IMR-90 (cell line): Measurements from ENCODE around the gene ZSCAN16. TPM values are rescaled to one million over a fixed set of nuclear protein-coding genes. Genes with fewer than 3 reads are reported as not detected.
A peak's percentile ranks its signal among the peaks of the same experiment; 100 is the strongest.

ENCODE experiments used
- ATAC-seq: fragments of 200-7000 bp; cut with Tn5 transposase; 2 replicates; pipeline ENCODE4 v1.9.1; 2020; ENCODE audit warnings: low read depth, mild to moderate bottlenecking, moderate library complexity
- BruUV-seq: library from RNA; stranded (reverse); fragments of 400-500 nt; replicated peaks from 2 replicates; lab custom pipeline; 2021; lab: Mats Ljungman, UMichigan
- CTCF ChIA-PET: fragments of 300-600 bp; formaldehyde crosslinking; extraction: SDS; loops from one replicate; lab custom pipeline; 2021; ENCODE audit warnings: antibody characterized with exemption; lab: Yijun Ruan, JAX
- POLR2A ChIA-PET: fragments of 300-600 bp; sonication (Branson Sonifier 250); formaldehyde crosslinking; loops from one replicate; lab custom pipeline; 2022; ENCODE audit warnings: antibody characterized with exemption; ENCODE audit not compliant: unreplicated experiment; lab: Charles Lee
- DNase-seq: peaks from one replicate; pipeline ENCODE4 v3.0.0; 2013
- H2AFZ ChIP-seq: replicated peaks from 2 replicates; pipeline ENCODE3; 2013; ENCODE audit warnings: low read length, mild to moderate bottlenecking; ENCODE audit not compliant: poor library complexity
- H2AK5ac ChIP-seq: 2 replicates; pipeline ENCODE4 v1.6.1; 2013; ENCODE audit warnings: low read depth, low read length, inconsistent platforms
- H2AK9ac ChIP-seq: replicated peaks from 2 replicates; pipeline ENCODE3; 2013; ENCODE audit warnings: mild to moderate bottlenecking, low read depth, low read length, moderate library complexity; ENCODE audit not compliant: poor library complexity
- H2BK120ac ChIP-seq: 2 replicates; pipeline ENCODE4 v1.6.1; 2013; ENCODE audit warnings: low read depth, low read length, inconsistent platforms
- H2BK15ac ChIP-seq: 3 replicates; pipeline ENCODE4 v1.6.1; 2013; ENCODE audit warnings: low read depth, low read length, inconsistent platforms
- H2BK20ac ChIP-seq: 2 replicates; pipeline ENCODE4 v1.6.1; 2013; ENCODE audit warnings: low read depth, mild to moderate bottlenecking, inconsistent platforms, low read length, moderate library complexity
- H2BK5ac ChIP-seq: 2 replicates; pipeline ENCODE4 v1.6.1; 2013; ENCODE audit warnings: mild to moderate bottlenecking, low read depth, low read length, inconsistent platforms; ENCODE audit not compliant: poor library complexity, severe bottlenecking
- H3K14ac ChIP-seq: replicated peaks from 2 replicates; pipeline ENCODE4 v1.6.1; 2013; ENCODE audit warnings: low read depth, low read length, inconsistent platforms
- H3K18ac ChIP-seq: 2 replicates; pipeline ENCODE4 v1.6.1; 2013; ENCODE audit warnings: low read depth, low read length, control low read depth
- H3K23ac ChIP-seq: 2 replicates; pipeline ENCODE4 v1.6.1; 2013; ENCODE audit warnings: low read depth, low read length, inconsistent platforms
- H3K27ac ChIP-seq: 2 replicates; pipeline ENCODE4 v1.5.1; 2013; ENCODE audit warnings: mild to moderate bottlenecking, control low read depth, low read length; ENCODE audit not compliant: insufficient read depth
- H3K27me3 ChIP-seq: 2 replicates; pipeline ENCODE4 v1.6.1; 2013; ENCODE audit warnings: low read length; ENCODE audit not compliant: control insufficient read depth, insufficient read depth
- H3K36me3 ChIP-seq: 2 replicates; pipeline ENCODE4 v1.6.1; 2013; ENCODE audit warnings: low read length, mixed read lengths; ENCODE audit not compliant: control insufficient read depth, insufficient read depth
- H3K4ac ChIP-seq: 2 replicates; pipeline ENCODE4 v1.6.1; 2013; ENCODE audit warnings: low read depth, low read length, inconsistent platforms
- H3K4me1 ChIP-seq: 2 replicates; pipeline ENCODE4 v1.6.1; 2013; ENCODE audit warnings: low read length, mixed read lengths; ENCODE audit not compliant: control insufficient read depth, insufficient read depth
- H3K4me2 ChIP-seq: 2 replicates; pipeline ENCODE4 v1.6.1; 2013; ENCODE audit warnings: low read depth, mild to moderate bottlenecking, control low read depth, low read length, moderate library complexity
- H3K4me3 ChIP-seq: 2 replicates; pipeline ENCODE4 v1.5.1; 2013; ENCODE audit warnings: low read depth, mild to moderate bottlenecking, control low read depth, low read length, moderate library complexity; ENCODE audit not compliant: insufficient read depth
- H3K56ac ChIP-seq: 2 replicates; pipeline ENCODE4 v1.6.1; 2013; ENCODE audit warnings: low read length, inconsistent platforms; ENCODE audit not compliant: insufficient read depth; ENCODE audit errors: extremely low read depth
- H3K79me1 ChIP-seq, 2 experiments: 2 replicates each; pipeline ENCODE4 v1.6.1; 2013; ENCODE audit warnings: low read length in 2 of 2, inconsistent platforms in 1 of 2, low read depth in 1 of 2
- H3K9ac ChIP-seq: 2 replicates; pipeline ENCODE4 v1.6.1; 2013; ENCODE audit warnings: low read depth, low read length, control low read depth
- H3K9me1 ChIP-seq: 2 replicates; pipeline ENCODE4 v1.6.1; 2013; ENCODE audit warnings: low read length, inconsistent platforms; ENCODE audit not compliant: insufficient read depth
- H3K9me3 ChIP-seq: 2 replicates; pipeline ENCODE4 v1.6.1; 2013; ENCODE audit warnings: low read length; ENCODE audit not compliant: control insufficient read depth, insufficient read depth
- H4K20me1 ChIP-seq: 2 replicates; pipeline ENCODE4 v1.6.1; 2013; ENCODE audit warnings: low read length, inconsistent platforms; ENCODE audit not compliant: insufficient read depth
- H4K5ac ChIP-seq: 2 replicates; pipeline ENCODE4 v1.6.1; 2013; ENCODE audit warnings: mild to moderate bottlenecking, low read depth, low read length, control low read depth
- H4K8ac ChIP-seq, 2 experiments: 2 replicates each; pipeline ENCODE4 v1.6.1; 2013; ENCODE audit warnings: low read depth in 2 of 2, low read length in 2 of 2, control low read depth in 1 of 2, inconsistent platforms in 1 of 2
- H4K91ac ChIP-seq: 2 replicates; pipeline ENCODE4 v1.6.1; 2013; ENCODE audit warnings: low read depth, low read length, inconsistent platforms; ENCODE audit not compliant: insufficient read depth
- CHD1 ChIP-seq: IDR thresholded peaks from 2 replicates; pipeline ENCODE4 v1.6.1; 2012; ENCODE audit warnings: low read depth, low read length, improper control_type of control experiment
- CTCF ChIP-seq: conservative IDR thresholded peaks from 2 replicates; pipeline ENCODE4 v1.5.1; 2012; ENCODE audit warnings: mild to moderate bottlenecking, low read depth, low read length, improper control_type of control experiment
- FOS ChIP-seq: fragments of 150-350 bp; IDR thresholded peaks from 2 replicates; pipeline ENCODE4 v1.6.1; 2016; ENCODE audit warnings: low read depth, low read length
- MAZ ChIP-seq: IDR thresholded peaks from 2 replicates; pipeline ENCODE4 v1.6.1; 2012; ENCODE audit warnings: low read depth, mild to moderate bottlenecking, low read length, improper control_type of control experiment, moderate library complexity, borderline replicate concordance
- POLR2A ChIP-seq: IDR thresholded peaks from 2 replicates; pipeline ENCODE4 v1.6.1; 2012; ENCODE audit warnings: mild to moderate bottlenecking, low read depth, low read length
- RAD21 ChIP-seq: IDR thresholded peaks from 2 replicates; pipeline ENCODE4 v1.6.1; 2012; ENCODE audit warnings: low read length, improper control_type of control experiment
- WGBS, 2 experiments: methylation state at CpG; one replicate each; pipeline versions ENCODE4 v1.1.5 to v1.1.7; 2013; ENCODE audit warnings: missing lambda C conversion rate in 2 of 2; ENCODE audit not compliant: insufficient read length in 1 of 2; ENCODE audit errors: extremely low coverage in 2 of 2; 5-methylcytosine and 5-hydroxymethylcytosine counted together
- dilution Hi-C: fragments of 300-500 bp; cut with HindIII; formaldehyde crosslinking; loops from one replicate; pipeline ENCODE4 v1.14.3; 2018; ENCODE audit warnings: low sequenced_read_pairs; ENCODE audit not compliant: unreplicated experiment
- in situ Hi-C: fragments of 300-500 bp; cut with MboI; formaldehyde crosslinking; loops from 3 replicates; pipeline ENCODE4 v1.14.3; 2019; ENCODE audit warnings: low sequenced_read_pairs, inconsistent platforms, mixed read lengths
- intact Hi-C: fragments of 100-400 bp; cut with micrococcal nuclease; formaldehyde crosslinking; loops from 2 replicates; pipeline ENCODE4 v1.10.0; 2022
- polyA plus RNA-seq, 3 experiments: library from polyadenylated mRNA; depleted of rRNA; stranded (reverse); fragments of >200 nt; gene quantifications; 2 replicates each; pipeline ENCODE4 v1.2.3, GENCODE V29; 2012; ENCODE audit warnings: low replicate concordance in 1 of 3
- total RNA-seq: library from RNA; depleted of rRNA; stranded (reverse); fragments of >200 nt; gene quantifications from 2 replicates; pipeline ENCODE4 v1.2.3, GENCODE V29; 2012
- TF ChIP-seq, protein P1 (sequence below): fragments of 150-350 bp; IDR thresholded peaks from 2 replicates; pipeline ENCODE4 v1.6.1; 2017; ENCODE audit warnings: mild to moderate bottlenecking, antibody characterized with exemption, low read length, low read depth

Gene ZSCAN16
- total and polyA plus RNA-seq, 2 of the 4 experiments (the other 2 are of a cell fraction) = 1.8 to 3.0 TPM

- Histone ChIP-seq H2BK120ac (no peak overlapping the region), H3K9me1 (no peaks in the 10 kb centered on the region), H3K4me2 (peak overlapping the region; percentile 91), H2BK20ac (no peak overlapping the region), H4K20me1 (no peaks in the 10 kb centered on the region), H2AK5ac (0 out of 2 replicates have a peak overlapping the region, but pooled peaks have one; percentile 33), H3K27ac (peak overlapping the region; percentile 65), H3K79me1 (no peaks in the 10 kb centered on the region), H3K4me3 (peak overlapping the region; percentile 60), H2BK5ac (peak overlapping the region; percentile 47), H3K4ac (peak overlapping the region; percentile 87), H4K8ac (peak overlapping the region; percentile 93 to 97), H4K5ac (peak overlapping the region; percentile 88), H3K14ac (peak overlapping the region; percentile 79), H3K56ac (peak overlapping the region; percentile 80), H3K9ac (peak overlapping the region; percentile 76), H3K9me3 (no peaks in the 10 kb centered on the region), H3K36me3 (no peaks in the 10 kb centered on the region), H2AFZ (peak overlapping the region; percentile 98), H2BK15ac (no peak overlapping the region), H3K4me1 (peaks cover 2% of the 10 kb centered on the region), H3K23ac (peak overlapping the region; percentile 61; the same call in 1 of the 2 replicates), H4K91ac (peak overlapping the region; percentile 70), H3K18ac (peak overlapping the region; percentile 16; the same call in 1 of the 2 replicates), H2AK9ac (peak overlapping the region; percentile 86), H3K27me3 (no peaks in the 10 kb centered on the region)
- DNase-seq (peak; percentile 70), ATAC-seq (peak; percentile 99)
- dilution Hi-C loops = no loop called here
- intact Hi-C loops = no loop called here
- no TSS peak for BruUV-seq
- 1% methylated on average over 33 of the region's 54 CpGs; no CpG with 5 or more reads in 1 of the 2 experiments for WGBS, 2 experiments
- ChIA-PET CTCF (interaction anchor here (0.7 to 1.2 kb wide), 3 partner anchors 8 to 318 kb away, joined by 3 to 5 read pairs (median 4); no protein-coding TSS in a partner anchor), POLR2A (no interaction called here)
- TF ChIP-seq CHD1 (no peak), MAZ (no peak), FOS (no peak), POLR2A (0 out of 2 replicates have a peak, but pooled peaks have one; percentile 31), CTCF (peak; percentile 49), RAD21 (peak; percentile 34)
- TF ChIP-seq, protein P1, sequence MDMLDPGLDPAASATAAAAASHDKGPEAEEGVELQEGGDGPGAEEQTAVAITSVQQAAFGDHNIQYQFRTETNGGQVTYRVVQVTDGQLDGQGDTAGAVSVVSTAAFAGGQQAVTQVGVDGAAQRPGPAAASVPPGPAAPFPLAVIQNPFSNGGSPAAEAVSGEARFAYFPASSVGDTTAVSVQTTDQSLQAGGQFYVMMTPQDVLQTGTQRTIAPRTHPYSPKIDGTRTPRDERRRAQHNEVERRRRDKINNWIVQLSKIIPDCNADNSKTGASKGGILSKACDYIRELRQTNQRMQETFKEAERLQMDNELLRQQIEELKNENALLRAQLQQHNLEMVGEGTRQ = no peak
- in situ Hi-C loops = no loop called here
Measured at GRCh38 chr6:28104392-28105244, 19.8 kb upstream of the ZSCAN16 start.
